Posterior cingulate gyrus (tissue), 11 donors: ENCODE results near the gene TMSB15B.
"Not testable (repeated sequence)": the region's sequence is repeated elsewhere in the genome, so short reads cannot be mapped to it uniquely, and the experiment has no call there.

Experiments used
- DNase-seq, 10 donors: peaks; one replicate each; pipeline versions ENCODE4 v3.0.0 to v3.0.0-alpha.2; 2020 to 2021; ENCODE audit warnings: mixed read lengths in 3 of 10
- intact Hi-C: fragments of 100-400 bp; cut with DNase I; formaldehyde crosslinking; loops from one replicate; pipeline ENCODE4 v1.15.1; 2023

Gene TMSB15B

GRCh38 chrX:104015576-104015975 is 53.1 kb downstream of the TMSB15B start:
- DNase-seq, intact Hi-C loops: not testable (repeated sequence)
